Fibroblast of skin of back (primary cell): ENCODE data around the gene MYL5.
"Not testable (repeated sequence)": the region's sequence is repeated elsewhere in the genome, so short reads cannot be mapped to it uniquely, and the experiment has no call there.

Experiments
- DNase-seq: peaks from one replicate; pipeline ENCODE4 v3.0.0-alpha.2; 2013

The MYL5 gene

DNA sequence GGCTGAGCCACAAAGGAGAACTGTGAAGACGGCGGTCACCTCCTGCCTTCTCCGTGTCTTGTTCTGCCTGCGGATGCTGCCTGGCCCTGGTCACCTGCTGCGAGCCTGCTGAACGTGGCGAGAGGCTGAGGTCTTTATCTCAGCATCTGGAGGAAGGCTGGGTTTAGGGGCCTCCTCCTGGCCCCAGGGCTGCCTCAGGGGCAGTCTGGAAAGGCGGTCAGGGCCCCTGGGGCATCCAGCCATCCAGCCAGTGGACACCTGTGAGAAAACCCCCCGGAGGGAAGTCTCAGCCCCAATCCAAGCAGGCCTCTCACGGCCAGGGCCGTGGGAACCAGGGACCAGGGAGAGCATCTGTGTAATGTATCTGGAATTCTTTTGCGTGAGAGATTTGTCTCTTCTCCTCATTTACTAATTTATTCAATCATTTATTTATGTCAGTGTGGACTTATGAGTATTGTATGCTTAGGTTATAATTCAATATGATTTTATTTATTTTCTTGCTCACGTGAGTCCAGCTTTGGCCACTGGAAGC, 37.6 kb upstream of the MYL5 start:
- DNase-seq = no peak

DNA sequence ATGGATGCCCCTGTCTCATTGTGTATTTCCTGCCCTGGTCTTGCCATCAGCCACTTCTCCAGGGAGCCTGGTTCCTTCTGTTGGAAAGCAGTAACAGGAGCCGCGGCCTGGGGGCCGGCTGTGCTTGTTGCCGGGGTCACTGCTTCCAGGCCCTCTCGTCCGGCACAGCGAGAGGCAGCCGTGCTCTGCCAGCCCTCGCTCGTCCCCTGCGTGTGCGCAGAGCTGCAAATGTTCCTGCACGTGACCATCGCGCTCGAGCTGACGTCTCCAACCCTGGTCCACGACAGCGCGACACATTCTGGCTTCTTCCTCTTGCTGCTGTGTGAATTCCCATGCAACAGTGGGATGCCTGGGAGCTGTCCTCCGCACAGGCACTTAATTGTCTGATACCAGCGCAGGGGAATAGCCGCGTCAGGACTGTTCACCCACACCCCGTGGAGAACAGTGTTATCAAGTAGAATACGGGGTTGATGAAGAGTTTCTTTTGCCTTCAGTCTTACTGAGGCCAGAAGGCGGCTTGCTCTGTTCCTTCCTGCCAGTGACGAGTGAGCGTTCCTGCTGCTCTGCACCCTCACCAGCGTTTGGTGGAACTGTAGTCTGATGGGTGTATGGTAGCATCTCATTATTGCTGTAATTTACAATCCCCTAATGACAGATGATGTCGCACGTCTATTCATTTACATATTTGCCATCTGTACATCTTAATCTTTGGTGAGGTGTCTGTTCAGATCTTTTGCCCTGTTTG, 36.6 kb upstream of the MYL5 start:
- DNase-seq = no peak

GRCh38 chr4:642366-642765, 32.0 kb upstream of the MYL5 start:
- DNase-seq = not testable (repeated sequence)

DNA sequence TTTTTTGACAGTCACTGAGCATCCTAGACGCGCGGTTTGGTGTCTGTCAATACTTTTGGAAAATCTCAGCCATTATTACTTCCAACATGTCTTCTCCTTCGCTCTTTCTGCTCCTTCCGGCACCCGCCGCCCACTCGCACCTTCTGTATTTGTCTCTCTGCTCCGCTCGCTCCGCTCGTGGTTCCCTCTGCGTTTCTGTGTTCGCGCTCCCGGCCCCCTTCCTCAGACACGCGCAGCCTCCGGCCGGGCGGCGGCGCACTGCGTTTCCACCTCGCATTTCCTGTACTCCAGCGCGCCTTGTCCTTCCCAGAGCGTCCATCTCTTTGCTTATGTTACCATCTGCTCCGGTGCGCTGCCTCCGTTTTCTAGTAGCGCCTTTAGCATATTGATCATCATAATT, 27.9 kb upstream of the MYL5 start:
- DNase-seq = no peak

GRCh38 chr4:647481-647880, 26.9 kb upstream of the MYL5 start:
- no peak for DNase-seq

GRCh38 chr4:648579-649292, 25.6 kb upstream of the MYL5 start:
- DNase-seq = no peak

DNA sequence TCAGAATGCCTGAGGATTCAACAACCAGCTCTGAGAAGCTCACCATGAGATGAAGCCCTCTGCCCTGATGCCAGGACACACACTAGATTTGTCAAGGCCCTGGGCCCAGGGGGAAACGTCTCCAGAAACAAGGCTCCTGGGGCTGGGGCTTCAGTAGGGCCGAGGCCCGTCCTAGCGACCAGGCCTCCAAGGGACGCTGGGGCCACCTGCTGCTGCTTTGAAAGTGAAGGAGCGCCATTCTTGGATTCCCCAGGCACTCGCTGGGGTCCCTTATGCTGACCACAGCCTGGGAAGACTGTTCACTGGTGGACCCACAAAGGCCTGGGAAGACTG, 25.1 kb upstream of the MYL5 start:
- no peak for DNase-seq

DNA sequence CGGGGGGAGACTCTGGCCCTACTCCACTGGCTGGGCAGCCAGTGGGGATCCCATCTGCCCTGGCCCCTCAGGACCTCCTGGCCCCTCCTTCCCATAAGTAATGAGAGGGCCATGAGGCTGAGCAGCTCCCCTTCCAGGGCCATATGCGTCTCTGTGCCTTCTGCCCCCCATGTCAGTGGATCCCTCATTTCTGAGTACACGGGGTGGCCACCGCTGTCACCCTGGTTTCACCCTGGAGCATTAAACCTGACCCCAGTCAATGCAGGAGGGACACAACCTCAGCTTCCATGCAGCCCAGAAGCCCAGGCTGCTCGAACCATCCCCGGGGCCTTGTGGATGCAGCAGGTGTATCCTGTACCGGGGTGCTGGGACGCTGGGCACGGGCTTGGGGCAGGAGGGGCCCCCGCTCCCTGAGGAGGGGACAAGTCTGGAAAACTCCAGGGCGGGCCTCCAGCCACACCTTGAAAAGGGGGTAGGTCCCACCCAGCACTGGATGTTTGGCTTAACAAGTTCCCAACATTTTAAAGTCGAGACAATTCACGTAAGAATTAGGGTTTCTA, 24.5 kb upstream of the MYL5 start:
- no peak for DNase-seq

DNA sequence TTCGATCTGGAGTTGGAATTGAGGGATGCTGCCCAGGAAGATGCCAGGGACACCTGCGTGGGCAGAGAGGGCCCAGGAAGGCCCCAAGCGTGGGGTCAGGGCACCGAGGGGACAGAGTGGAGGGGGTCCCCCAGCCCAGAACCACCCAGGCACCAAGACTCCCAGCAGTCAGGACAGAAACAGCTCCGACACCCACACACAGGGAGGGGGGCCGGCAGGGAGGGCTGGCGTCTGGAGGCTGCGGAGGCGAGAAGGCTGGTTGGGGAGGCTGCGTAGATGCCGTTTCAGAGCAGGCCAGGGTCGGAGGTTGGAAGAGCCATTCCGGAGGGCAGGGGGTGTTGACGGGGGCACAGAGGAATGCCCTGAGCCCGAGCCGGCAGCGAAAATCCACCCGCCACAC, 23.9 kb upstream of the MYL5 start:
- no peak for DNase-seq

DNA sequence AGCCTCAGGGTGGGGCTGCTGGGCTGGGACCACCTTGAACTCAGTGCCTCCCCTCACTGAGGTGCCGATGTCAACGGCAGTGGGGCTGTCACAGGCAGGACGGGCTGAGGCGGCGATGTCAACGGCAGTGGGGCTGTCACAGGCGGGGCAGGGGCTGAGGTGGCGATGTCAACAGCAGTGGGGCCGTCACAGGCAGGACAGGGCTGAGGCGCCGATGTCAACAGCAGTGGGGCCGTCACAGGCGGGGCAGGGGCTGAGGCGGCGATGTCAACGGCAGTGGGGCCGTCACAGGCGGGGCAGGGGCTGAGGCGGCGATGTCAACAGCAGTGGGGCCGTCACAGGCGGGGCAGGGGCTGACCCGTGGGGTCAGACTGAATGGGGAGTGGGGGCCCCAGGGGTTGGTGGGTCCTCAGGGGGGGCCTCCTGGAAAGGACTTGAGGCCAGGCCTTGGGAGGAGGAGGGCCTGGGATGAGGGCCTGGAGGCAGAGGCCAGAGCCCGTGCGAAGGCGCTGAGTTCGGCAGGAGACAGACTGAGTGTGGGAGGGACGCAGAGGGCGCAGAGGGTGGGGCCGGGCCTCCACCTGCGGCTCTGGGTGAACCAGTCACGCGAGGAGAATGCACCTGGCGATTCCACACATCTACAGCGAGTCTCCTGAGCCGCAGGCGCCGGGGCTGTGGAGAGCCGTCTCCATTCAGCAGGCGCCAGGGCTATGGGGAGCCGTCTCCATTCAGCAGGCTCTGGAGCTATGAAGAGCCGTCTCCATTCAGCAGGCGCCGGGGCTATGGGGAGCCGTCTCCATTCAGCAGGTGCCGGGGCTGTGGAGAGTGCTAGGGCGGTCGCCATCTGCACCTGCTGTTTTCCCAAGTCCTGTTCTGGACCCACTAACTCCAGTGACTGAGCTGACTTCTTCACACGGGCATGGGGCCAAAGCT, 23.1 kb upstream of the MYL5 start:
- DNase-seq = no peak

- no peak for DNase-seq
Observed at GRCh38 chr4:651884-652642, 22.3 kb upstream of the MYL5 start.

DNA sequence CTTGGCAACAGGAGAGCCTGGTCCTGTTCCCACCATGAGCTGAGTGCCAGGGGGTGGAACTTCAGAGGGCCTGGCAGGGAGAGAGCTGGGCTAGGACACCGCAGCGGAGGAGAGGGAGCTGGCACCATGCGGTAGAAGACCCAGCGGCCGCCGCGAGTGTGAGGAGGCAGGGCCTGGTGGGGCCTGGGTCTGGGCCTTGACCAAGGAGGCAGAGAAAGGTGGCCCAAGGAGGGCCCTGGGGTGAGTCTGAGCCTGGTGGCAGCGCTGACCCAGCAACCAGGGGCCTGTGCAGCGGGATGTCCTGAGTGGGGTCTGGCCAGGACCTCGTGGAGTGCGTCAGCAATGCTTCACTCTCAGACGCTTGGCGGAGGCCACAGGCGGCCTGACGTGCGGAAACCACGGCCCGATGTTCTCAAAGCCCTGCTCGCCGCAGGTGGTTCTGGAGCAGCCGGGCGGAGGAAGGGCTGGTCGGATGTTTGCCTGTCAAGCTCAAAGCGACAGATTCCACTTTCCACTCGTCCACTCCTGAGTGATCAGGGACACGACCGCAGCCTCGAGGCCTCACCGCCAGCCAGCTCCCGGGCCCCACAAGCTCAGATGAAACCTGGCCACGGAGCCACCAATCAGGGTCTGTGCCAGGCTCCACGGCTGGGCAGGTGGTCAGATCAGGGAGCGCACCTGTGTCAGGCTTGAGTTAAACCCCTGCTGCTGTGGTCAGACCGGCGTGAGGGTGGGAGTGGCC, 21.1 kb upstream of the MYL5 start:
- DNase-seq = no peak

DNA sequence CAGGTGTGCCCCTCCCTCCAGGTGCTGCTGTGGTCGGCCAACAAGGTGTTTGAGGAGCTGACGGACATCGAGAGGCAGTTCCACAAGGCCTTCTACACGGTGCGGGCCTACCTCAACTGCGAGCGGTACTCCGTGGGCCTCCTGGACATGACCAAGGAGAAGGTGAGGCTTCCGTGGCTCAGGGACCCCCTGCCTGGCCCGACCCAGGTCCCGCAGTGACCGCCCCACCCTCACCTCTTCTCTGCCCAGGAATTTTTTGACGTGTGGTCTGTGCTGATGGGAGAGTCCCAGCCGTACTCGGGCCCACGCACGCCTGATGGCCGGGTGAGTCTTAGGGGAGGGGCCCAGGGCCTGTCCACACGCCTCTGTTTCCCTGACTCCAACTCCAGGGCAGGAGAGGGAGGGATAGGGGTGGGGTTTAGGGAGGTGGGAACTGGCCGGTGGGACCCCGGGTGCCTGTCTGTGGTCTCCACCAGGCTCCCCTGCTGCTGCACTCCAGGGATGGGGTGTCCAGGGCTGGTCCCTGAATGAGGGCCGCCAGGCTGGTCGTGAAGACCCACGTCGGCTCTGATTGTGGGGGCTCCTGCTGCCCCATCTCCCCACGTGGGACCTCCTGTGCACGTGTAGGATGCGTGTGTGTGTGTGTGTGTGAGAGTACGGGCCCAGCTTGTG, 20.4 kb upstream of the MYL5 start:
- DNase-seq = no peak

DNA sequence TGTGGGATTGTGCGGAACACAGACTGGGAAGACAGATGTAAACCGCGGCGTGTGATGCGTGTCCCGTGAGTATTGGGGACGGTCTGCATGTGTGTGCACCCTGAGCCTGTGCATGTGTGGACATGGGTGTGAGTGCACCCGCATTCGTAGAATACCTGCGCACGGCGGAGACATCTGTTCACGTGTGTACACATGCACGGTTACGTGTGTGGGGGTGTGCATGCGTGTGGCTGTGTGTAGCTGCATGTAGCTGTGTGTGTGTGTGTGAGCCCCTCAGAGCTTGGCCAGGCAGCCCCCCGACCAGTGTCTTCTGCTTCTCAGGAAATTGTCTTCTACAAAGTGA, 19.9 kb upstream of the MYL5 start:
- no peak for DNase-seq

DNA sequence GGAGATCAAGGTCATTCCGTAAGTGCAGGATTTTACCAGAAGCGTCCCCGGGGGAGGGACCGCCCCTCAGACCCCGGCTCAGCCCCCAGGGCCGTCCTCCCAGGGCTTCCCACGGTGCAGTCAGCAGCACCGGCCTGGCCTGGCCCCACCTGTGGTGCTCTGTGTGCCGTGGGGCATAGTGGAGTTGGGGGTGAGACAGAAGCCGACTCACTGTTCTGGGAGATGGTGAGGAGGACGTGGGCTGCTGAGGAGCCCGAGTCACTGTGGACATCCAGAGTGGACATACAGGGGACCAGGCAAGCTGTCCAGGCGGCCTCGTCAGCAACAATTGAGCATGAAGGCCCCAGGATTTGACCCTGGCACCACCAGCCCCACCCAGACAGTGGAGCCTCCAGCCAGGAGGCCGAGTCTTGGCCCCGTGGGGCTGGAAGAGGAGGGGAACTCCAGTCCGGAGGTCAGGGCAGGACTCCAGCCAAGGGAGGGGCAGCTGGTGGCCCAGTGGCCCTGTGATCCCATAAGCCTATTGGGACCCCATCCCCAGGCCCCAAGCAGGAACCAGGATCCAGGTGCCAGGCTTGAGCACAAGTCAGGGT, 19.4 kb upstream of the MYL5 start:
- no peak for DNase-seq

DNA sequence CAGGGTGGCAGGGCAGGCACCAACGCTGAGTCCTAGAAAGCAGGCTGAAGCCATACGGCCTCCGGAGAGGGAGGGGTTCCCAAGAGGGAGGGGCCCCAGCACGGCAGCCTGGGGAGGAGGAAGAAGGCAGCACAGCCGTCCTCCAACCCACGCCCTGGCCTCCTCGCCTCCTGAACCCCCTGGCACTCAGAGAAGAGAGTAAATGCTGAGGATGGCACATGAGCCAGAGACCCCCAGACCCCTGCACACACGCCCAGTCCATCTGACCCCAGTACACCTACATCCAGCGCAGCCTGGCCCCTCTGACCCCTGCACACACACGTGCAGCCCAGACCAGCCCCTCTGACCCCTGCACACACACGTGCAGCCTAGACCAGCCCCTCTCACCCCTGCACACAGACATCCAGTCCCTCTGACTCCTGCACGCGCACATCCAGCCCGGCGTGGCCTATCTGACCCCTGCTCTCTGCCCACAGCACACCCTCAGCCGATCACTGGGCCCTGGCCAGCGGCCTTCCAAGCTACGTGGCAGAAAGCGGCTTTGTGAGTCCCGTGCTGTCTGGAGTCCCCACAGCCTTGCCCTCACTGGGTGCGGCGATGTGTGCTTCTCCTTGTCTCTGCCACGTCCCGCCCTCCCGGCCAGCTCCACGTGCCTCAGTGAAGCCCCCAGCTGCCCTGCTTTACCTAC, 18.7 kb upstream of the MYL5 start:
- DNase-seq = no peak

GRCh38 chr4:656436-657337, 17.7 kb upstream of the MYL5 start:
- no peak for DNase-seq

DNA sequence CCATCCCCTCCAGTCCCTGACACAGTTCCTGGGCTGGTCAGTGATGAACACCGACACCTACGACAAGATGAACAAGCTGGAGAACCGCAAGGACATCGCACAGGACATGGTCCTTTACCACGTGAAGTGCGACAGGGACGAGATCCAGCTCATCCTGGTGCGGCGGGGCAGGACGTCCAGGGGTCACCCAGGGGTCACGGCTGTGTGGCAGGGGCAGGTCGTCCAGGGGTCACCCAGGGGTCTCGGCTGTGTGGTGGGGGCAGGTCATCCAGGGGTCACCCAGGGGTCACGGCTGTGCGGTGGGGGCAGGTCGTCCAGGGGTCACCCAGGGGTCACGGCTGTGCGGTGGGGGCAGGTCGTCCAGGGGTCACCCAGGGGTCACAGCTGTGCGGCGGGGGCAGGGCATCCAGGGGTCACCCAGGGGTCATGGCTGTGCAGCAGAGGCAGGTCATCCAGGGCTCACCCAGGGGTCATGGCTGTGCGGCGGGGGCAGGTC, 17.0 kb upstream of the MYL5 start:
- DNase-seq = no peak
